Pancreas (tissue), 10 donors: ENCODE data around the gene OBSL1. TPM values are rescaled to one million over a fixed set of nuclear protein-coding genes. Genes with fewer than 3 reads are reported as not detected.

Experiments used
- ATAC-seq, 4 donors: fragments of 200-7000 bp; cut with Tn5 transposase; one replicate each; pipeline versions ENCODE4 v1.8.0 to v1.9.1; 2020; ENCODE audit warnings: mild to moderate bottlenecking in 4 of 4, moderate library complexity in 4 of 4
- DNase-seq, 6 donors: peaks; one replicate each; pipeline ENCODE4 v3.0.0-alpha.2; 2020
- FAIRE-seq: peaks from 2 replicates; lab custom pipeline; 2012; peaks lifted over from hg19 to GRCh38; lab: Jason Lieb, UNC
- H3K27ac ChIP-seq, 4 donors: fragments of 200-600 bp; sonication (generic); 1 replicate in 3 of 4; 2 replicates in 1 of 4; pipeline versions ENCODE4 v1.5.0 to v1.8.0; 2020
- H3K27me3 ChIP-seq, 4 donors: fragments of 200-600 bp; one replicate each; pipeline ENCODE4 v1.8.0; 2021
- H3K36me3 ChIP-seq, 3 donors: fragments of 200-600 bp; sonication (generic) in 1 of 3; one replicate each; pipeline versions ENCODE4 v1.5.0 to v1.8.0; 2020 to 2021
- H3K4me1 ChIP-seq, 3 donors: fragments of 200-600 bp; one replicate each; pipeline ENCODE4 v1.8.0; 2021
- H3K4me3 ChIP-seq, 4 donors: fragments of 200-600 bp; sonication (generic) in 2 of 4; one replicate each; pipeline versions ENCODE4 v1.5.0 to v1.8.0; 2020 to 2021
- H3K9me3 ChIP-seq, 4 donors: fragments of 200-600 bp; one replicate each; pipeline ENCODE4 v1.8.0; 2021
- WGBS, 2 donors: extraction: QIAGEN DNeasy Blood & Tissue Kit; methylation state at CpG; one replicate each; pipeline ENCODE4 v1.1.7; 2013; 5-methylcytosine and 5-hydroxymethylcytosine counted together
- intact Hi-C, 3 donors: fragments of 100-400 bp; cut with DNase I; formaldehyde crosslinking; loops; one replicate each; pipeline versions ENCODE4 v1.11.1 to v1.14.2; 2022
- polyA plus RNA-seq, 2 donors: library from polyadenylated mRNA; stranded (reverse); fragments of 200-250 nt; gene quantifications; one replicate each; pipeline ENCODE4 v1.2.3, GENCODE V29; 2013
- total RNA-seq, 6 donors: library from RNA; stranded (reverse); fragmentation: NEBNext Ultra II Directional in 4 of 6; extraction: Animal tissue kit (Norgen Biotek cat#: 25700) in 4 of 6; gene quantifications; one replicate each; pipeline versions ENCODE4 v1.2.1 to v1.2.4, GENCODE V29; 2021 to 2023
- TF ChIP-seq, protein P1 (sequence below), 4 donors: fragments of 200-600 bp; sonication (generic) in 3 of 4; IDR thresholded peaks; one replicate each; pipeline versions ENCODE4 v1.5.0 to v1.8.0; 2021; ENCODE audit warnings: antibody characterized with exemption in 4 of 4
- donor health status: healthy with polysubstance abuse.
- donor health status: DM: no; HTN: no; CAD: no; lungs with moderate emphysema.
- donor health status: DM: no; HTN: no; CAD: no.
- donor health status: control.
- donor health status: control.
- donor health status: Bipolar disorder and iron deficiency.
- donor health status: DM: yes; HTN: yes; CAD: no.
- donor health status: DM: no; HTN: no; CAD: no.
- donor health status: DM: no; HTN: no; CAD: no.
- donor health status: DM: yes; HTN: yes; CAD: no.

The OBSL1 gene
- total and polyA plus RNA-seq, 8 donors: 54.7 to 332 (median 74.0) TPM

DNA sequence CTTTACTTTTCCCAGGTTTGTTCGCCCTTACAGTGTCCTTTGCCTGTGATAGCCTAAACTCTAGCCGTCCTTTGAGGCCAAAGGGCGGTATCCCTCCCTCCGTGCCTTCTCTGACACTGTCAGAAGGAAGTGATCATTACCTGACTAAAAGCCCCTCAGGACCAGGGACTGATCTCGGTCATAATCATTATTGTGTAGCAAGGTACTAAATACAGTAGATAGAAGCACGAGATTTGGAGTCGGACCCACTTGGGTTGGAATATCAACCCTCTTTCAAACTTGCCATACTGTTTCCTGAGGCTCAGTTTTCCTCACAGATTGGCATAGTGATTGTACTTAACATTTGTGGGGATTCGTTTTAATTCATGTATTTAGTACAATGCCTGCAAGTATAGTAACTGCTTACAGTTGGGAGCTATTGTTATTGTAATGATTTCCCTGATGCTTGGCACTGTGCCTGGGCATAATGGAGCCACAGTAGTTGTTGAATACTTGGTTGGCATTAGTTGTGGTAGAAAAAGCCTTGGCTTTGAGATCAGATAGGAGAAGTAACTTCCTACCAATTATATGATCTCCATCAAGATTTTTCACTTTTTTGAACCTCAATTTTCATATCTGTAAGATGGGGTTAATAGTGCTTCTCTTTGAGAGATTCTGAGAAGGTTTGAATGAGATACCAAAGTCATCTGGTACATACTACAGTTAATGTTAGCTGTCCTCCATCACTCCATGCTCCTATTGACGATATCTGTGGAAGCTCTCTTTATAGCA lies 27.2 kb upstream of the OBSL1 start:
- Histone ChIP-seq H3K4me1 (peaks cover 0 to 12% (median 11%) of the 10 kb centered on the region in 3 donors), H3K4me3 (peak overlapping the region; percentile 43 to 66 (median 61)), H3K27ac (peak overlapping the region; percentile 81 to 96 (median 84)), H3K27me3 (no peaks in the 10 kb centered on the region), H3K36me3 (peaks cover 0 to 8% (median 0%) of the 10 kb centered on the region in 3 donors), H3K9me3 (no peaks in the 10 kb centered on the region)
- TF ChIP-seq, protein P1, sequence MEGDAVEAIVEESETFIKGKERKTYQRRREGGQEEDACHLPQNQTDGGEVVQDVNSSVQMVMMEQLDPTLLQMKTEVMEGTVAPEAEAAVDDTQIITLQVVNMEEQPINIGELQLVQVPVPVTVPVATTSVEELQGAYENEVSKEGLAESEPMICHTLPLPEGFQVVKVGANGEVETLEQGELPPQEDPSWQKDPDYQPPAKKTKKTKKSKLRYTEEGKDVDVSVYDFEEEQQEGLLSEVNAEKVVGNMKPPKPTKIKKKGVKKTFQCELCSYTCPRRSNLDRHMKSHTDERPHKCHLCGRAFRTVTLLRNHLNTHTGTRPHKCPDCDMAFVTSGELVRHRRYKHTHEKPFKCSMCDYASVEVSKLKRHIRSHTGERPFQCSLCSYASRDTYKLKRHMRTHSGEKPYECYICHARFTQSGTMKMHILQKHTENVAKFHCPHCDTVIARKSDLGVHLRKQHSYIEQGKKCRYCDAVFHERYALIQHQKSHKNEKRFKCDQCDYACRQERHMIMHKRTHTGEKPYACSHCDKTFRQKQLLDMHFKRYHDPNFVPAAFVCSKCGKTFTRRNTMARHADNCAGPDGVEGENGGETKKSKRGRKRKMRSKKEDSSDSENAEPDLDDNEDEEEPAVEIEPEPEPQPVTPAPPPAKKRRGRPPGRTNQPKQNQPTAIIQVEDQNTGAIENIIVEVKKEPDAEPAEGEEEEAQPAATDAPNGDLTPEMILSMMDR (IDR thresholded peaks at IDR 0.05): no peak
- ATAC-seq (no peak), FAIRE-seq (no peak), DNase-seq (peak in 1 of 6 donors; percentile 22)
- 17 to 20% methylated on average over 9 of the region's 9 CpGs for WGBS, 2 donors
- intact Hi-C loops: no loop called here

- H3K4me1 ChIP-seq: peaks cover 0 to 12% (median 11%) of the 10 kb centered on the region in 3 donors
- peak; percentile 92 to 98 (median 97) for DNase-seq
- H3K9me3 ChIP-seq: no peaks in the 10 kb centered on the region
- no peaks in the 10 kb centered on the region for H3K27me3 ChIP-seq
- peak; percentile 96 to 98 (median 97) for ATAC-seq
- peak within 1 kb of the TSS; percentile 43 to 66 (median 61) for H3K4me3 ChIP-seq
- peak; percentile 47 for FAIRE-seq
- TF ChIP-seq, protein P1 (IDR thresholded peaks at IDR 0.05): no peak
- intact Hi-C loops: no loop called here
- H3K27ac ChIP-seq: peak within 1 kb of the TSS; percentile 81 to 96 (median 84)
- H3K36me3 ChIP-seq: peaks cover 0 to 8% (median 0%) of the 10 kb centered on the region in 3 donors
- 1% methylated on average over 46 to 57 of the region's 57 CpGs for WGBS, 2 donors
Observed at GRCh38 chr2:219597552-219598307, 26.4 kb upstream of the OBSL1 start, which contains the start of gene STK11IP. STK11IP (plus strand) TSS chr2:219597857; CDS start chr2:219598120, 263 bp downstream.

- intact Hi-C loops: no loop called here
- Histone ChIP-seq H3K4me1 (peaks cover 0 to 12% (median 11%) of the 10 kb centered on the region in 3 donors), H3K36me3 (peaks cover 0 to 4% (median 0%) of the 10 kb centered on the region in 3 donors), H3K27me3 (no peaks in the 10 kb centered on the region), H3K4me3 (peak overlapping the region; percentile 43 to 66 (median 61)), H3K9me3 (no peaks in the 10 kb centered on the region), H3K27ac (peak overlapping the region; percentile 81 to 96 (median 84))
- TF ChIP-seq, protein P1 (IDR thresholded peaks at IDR 0.05): no peak
- WGBS, 2 donors: 3 to 4% methylated on average over 19 of the region's 19 CpGs
- DNase-seq (peak in 2 of 6 donors; percentile 17 to 34), ATAC-seq (peak; percentile 12 to 24 (median 16)), FAIRE-seq (no peak)
Observed at GRCh38 chr2:219596954-219597551, 25.7 kb upstream of the OBSL1 start.

- intact Hi-C loops: no loop called here
- H3K9me3 ChIP-seq: no peaks in the 10 kb centered on the region
- no peaks in the 10 kb centered on the region for H3K36me3 ChIP-seq
- H3K27ac ChIP-seq: no peak overlapping the region
- no peak overlapping the region for H3K4me3 ChIP-seq
- FAIRE-seq (no peak), ATAC-seq (no peak), DNase-seq (no peak)
- TF ChIP-seq, protein P1 (IDR thresholded peaks at IDR 0.05): no peak
- WGBS, 2 donors: 44 to 55% methylated on average over 3 of the region's 3 CpGs
- H3K27me3 ChIP-seq: no peaks in the 10 kb centered on the region
- H3K4me1 ChIP-seq: peaks cover 0 to 12% (median 11%) of the 10 kb centered on the region in 3 donors
Observed at GRCh38 chr2:219595256-219595655, 23.9 kb upstream of the OBSL1 start.
